GM12874 (cell line): ENCODE measurements around the gene UBA5.

Experiments used
- TF ChIP-seq, protein P1 (sequence below): IDR thresholded peaks from 2 replicates; pipeline ENCODE4 v1.5.1; 2011; ENCODE audit warnings: low read depth, mild to moderate bottlenecking, control low read depth, low read length, moderate library complexity; ENCODE audit not compliant: insufficient read depth

UBA5 gene

GRCh38 chr3:132655471-132655870 lies 4.7 kb upstream of the UBA5 start:
- TF ChIP-seq, protein P1, sequence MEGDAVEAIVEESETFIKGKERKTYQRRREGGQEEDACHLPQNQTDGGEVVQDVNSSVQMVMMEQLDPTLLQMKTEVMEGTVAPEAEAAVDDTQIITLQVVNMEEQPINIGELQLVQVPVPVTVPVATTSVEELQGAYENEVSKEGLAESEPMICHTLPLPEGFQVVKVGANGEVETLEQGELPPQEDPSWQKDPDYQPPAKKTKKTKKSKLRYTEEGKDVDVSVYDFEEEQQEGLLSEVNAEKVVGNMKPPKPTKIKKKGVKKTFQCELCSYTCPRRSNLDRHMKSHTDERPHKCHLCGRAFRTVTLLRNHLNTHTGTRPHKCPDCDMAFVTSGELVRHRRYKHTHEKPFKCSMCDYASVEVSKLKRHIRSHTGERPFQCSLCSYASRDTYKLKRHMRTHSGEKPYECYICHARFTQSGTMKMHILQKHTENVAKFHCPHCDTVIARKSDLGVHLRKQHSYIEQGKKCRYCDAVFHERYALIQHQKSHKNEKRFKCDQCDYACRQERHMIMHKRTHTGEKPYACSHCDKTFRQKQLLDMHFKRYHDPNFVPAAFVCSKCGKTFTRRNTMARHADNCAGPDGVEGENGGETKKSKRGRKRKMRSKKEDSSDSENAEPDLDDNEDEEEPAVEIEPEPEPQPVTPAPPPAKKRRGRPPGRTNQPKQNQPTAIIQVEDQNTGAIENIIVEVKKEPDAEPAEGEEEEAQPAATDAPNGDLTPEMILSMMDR, result no peak

GRCh38 chr3:132657869-132658747 lies 2.0 kb upstream of the UBA5 start:
- TF ChIP-seq, protein P1, result no peak

GRCh38 chr3:132659000-132659364 lies 1.1 kb upstream of the UBA5 start:
- TF ChIP-seq, protein P1, result no peak

DNA sequence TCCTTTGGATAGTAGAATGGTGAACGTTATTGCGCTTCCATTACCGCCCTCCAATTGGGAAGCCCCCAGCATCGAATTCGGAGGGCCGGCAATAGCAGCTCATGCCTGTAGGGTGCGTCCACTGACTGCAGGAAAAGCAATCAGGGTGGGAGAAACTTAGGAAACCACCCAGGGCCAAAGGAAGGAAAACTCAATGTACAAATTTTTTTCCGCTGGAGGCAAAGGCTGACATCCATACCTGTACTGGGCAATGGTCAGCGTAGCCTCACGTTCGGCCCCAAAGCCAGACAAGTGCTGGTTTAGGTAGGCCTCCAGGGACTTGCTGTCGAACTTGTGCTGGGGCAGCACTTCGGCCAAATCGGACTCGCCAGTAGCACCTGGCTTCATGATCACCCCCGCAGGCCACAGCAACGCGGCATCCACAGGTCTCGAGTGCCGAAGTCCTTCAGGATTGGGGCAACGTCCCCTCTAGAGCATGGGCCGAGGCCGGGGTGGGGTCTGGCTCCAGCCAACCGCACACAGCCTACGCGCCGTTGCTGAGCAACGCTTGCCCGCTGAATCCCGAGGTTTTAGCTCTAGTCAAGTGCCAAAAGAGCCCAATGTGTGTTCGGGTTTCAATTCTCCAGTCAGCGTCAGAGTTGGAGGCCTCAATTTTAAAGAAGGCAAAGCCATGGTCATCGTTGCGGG lies 621 bp upstream of the UBA5 start, which contains the start of gene ACAD11:
ACAD11 (minus strand) TSS at position 445 of the 687 bp plus-strand sequence; CDS start at position 387, 58 bp downstream.
- TF ChIP-seq, protein P1, result peak; percentile 72

DNA sequence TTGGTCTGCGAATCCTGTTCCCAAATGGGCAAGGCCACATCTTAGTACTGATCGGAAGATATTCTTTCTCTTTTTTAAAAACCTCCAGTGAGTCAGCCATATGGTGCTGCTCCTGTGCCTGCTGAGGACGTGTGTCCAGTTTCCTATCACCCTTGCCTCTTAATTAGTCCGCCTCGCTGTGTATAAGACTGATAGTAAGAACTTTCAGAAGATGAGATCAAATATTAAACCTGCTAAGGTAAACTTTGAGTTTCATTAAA lies 612 bp downstream of the UBA5 start:
- TF ChIP-seq, protein P1, result no peak

GRCh38 chr3:132661101-132661500 lies 972 bp downstream of the UBA5 start:
- TF ChIP-seq, protein P1, result no peak

- TF ChIP-seq, protein P1, result no peak
These were observed 2.1 kb downstream of the UBA5 start for GRCh38 chr3:132662212-132662611.
